Sigmoid colon (tissue), 7 donors: ENCODE measurements around the gene APOO. TPM values are rescaled to one million over a fixed set of nuclear protein-coding genes. Genes with fewer than 3 reads are reported as not detected.

Experiments
- DNase-seq: peaks from one replicate; pipeline ENCODE4 v3.0.0-alpha.2; 2019
- H3K27ac ChIP-seq, 4 donors: fragments of 200-600 bp; sonication (generic); one replicate each; pipeline ENCODE4 v1.5.1; 2016 to 2019; ENCODE audit warnings: mild to moderate bottlenecking in 1 of 4
- H3K27me3 ChIP-seq, 3 donors: fragments of 200-600 bp; sonication (generic); one replicate each; pipeline ENCODE4 v1.5.1; 2019; ENCODE audit warnings: mild to moderate bottlenecking in 1 of 3
- H3K36me3 ChIP-seq, 4 donors: fragments of 200-600 bp; sonication (generic); one replicate each; pipeline ENCODE4 v1.5.1; 2016 to 2019
- H3K4me1 ChIP-seq, 4 donors: fragments of 200-600 bp; sonication (generic); one replicate each; pipeline ENCODE4 v1.5.1; 2017 to 2019
- H3K4me3 ChIP-seq, 4 donors: fragments of 200-600 bp; sonication (generic); one replicate each; pipeline ENCODE4 v1.5.1; 2017 to 2019; ENCODE audit warnings: mild to moderate bottlenecking in 2 of 4, moderate library complexity in 1 of 4
- H3K9me3 ChIP-seq, 4 donors: fragments of 200-600 bp in 3 of 4; sonication (generic) in 3 of 4; one replicate each; pipeline versions ENCODE4 v1.5.1 to v1.6.1; 2013 to 2019
- CTCF ChIP-seq, 4 experiments: fragments of 450-650 bp in 3 of 4; fragments of 200-600 bp in 1 of 4; IDR thresholded peaks; one replicate each; pipeline ENCODE4 v1.5.1; 2016 to 2019; ENCODE audit warnings: antibody characterized with exemption in 4 of 4, mild to moderate bottlenecking in 3 of 4, moderate library complexity in 2 of 4
- EP300 ChIP-seq, 4 donors: sonication (generic); formaldehyde crosslinking; IDR thresholded peaks; one replicate each; pipeline ENCODE4 v1.6.1; 2017; ENCODE audit warnings: antibody characterized with exemption in 4 of 4
- POLR2A ChIP-seq, 2 donors: fragments of 450-650 bp; IDR thresholded peaks; one replicate each; pipeline ENCODE4 v1.6.1; 2016; ENCODE audit warnings: antibody characterized with exemption in 2 of 2, mild to moderate bottlenecking in 2 of 2, moderate library complexity in 2 of 2
- POLR2AphosphoS5 ChIP-seq, 4 donors: sonication (generic); formaldehyde crosslinking; IDR thresholded peaks; one replicate each; pipeline ENCODE4 v1.6.1; 2017; ENCODE audit warnings: antibody characterized with exemption in 4 of 4
- WGBS, 2 donors: extraction: QIAGEN DNeasy Blood & Tissue Kit; methylation state at CpG; one replicate each; pipeline ENCODE4 v1.1.7; 2013; 5-methylcytosine and 5-hydroxymethylcytosine counted together
- intact Hi-C: fragments of 100-400 bp; cut with DNase I; formaldehyde crosslinking; loops from one replicate; pipeline ENCODE4 v1.15.1; 2023
- polyA plus RNA-seq, 3 donors: library from polyadenylated mRNA; stranded (reverse); fragments of 200-250 nt; gene quantifications; one replicate each; pipeline ENCODE4 v1.2.3, GENCODE V29; 2013
- total RNA-seq, 4 donors: library from RNA; depleted of rRNA; stranded (reverse); fragments of >200 nt; gene quantifications; one replicate each; pipeline ENCODE4 v1.1.0, GENCODE V29; 2016
- donor health status: healthy with polysubstance abuse.
- donor health status: Bipolar disorder and iron deficiency.
- donor health status: healthy.

The APOO gene
- total and polyA plus RNA-seq, 7 donors = 6.1 to 27.0 (median 10.2) TPM

GRCh38 chrX:23789386-23790154, 118.2 kb downstream of the APOO start:
- no peaks in the 10 kb centered on the region for H3K27me3 ChIP-seq
- intact Hi-C loops = loop anchor here (10.0 kb wide), 1 partner anchor 265 kb away; the partner anchor contains the start of gene EIF2S3
- H3K4me3 ChIP-seq = no peak overlapping the region
- TF ChIP-seq CTCF (IDR thresholded peaks at IDR 0.05) = no peak
- no peak for TF ChIP-seq POLR2AphosphoS5 (IDR thresholded peaks at IDR 0.05)
- TF ChIP-seq EP300 (IDR thresholded peaks at IDR 0.05) = no peak
- TF ChIP-seq POLR2A (IDR thresholded peaks at IDR 0.05) = no peak
- peaks cover 0 to 12% (median 0%) of the 10 kb centered on the region in 4 donors for H3K36me3 ChIP-seq
- no peaks in the 10 kb centered on the region for H3K9me3 ChIP-seq
- 92 to 94% methylated on average over 8 of the region's 8 CpGs for WGBS, 2 donors
- H3K27ac ChIP-seq = no peak overlapping the region
- DNase-seq = no peak
- H3K4me1 ChIP-seq = peaks cover 0 to 8% (median 0%) of the 10 kb centered on the region in 4 donors

- Histone ChIP-seq H3K36me3 (peaks cover 0 to 12% (median 0%) of the 10 kb centered on the region in 4 donors), H3K4me1 (peaks cover 0 to 9% (median 0%) of the 10 kb centered on the region in 4 donors), H3K27ac (no peak overlapping the region), H3K4me3 (no peak overlapping the region), H3K27me3 (no peaks in the 10 kb centered on the region), H3K9me3 (no peaks in the 10 kb centered on the region)
- no peak for DNase-seq
- intact Hi-C loops = loop anchor here (10.0 kb wide), 1 partner anchor 266 kb away; the partner anchor contains the start of gene EIF2S3
- TF ChIP-seq POLR2AphosphoS5 (IDR thresholded peaks at IDR 0.05) = no peak
- no peak for TF ChIP-seq POLR2A (IDR thresholded peaks at IDR 0.05)
- TF ChIP-seq CTCF (IDR thresholded peaks at IDR 0.05) = no peak
- TF ChIP-seq EP300 (IDR thresholded peaks at IDR 0.05) = no peak
- WGBS, 2 donors = 70 to 84% methylated on average over 4 of the region's 4 CpGs
These were observed 118.8 kb downstream of the APOO start for GRCh38 chrX:23788946-23789345.

- DNase-seq = no peak
- H3K36me3 ChIP-seq = peaks cover 0 to 12% (median 0%) of the 10 kb centered on the region in 4 donors
- intact Hi-C loops = loop anchor here (10.0 kb wide), 1 partner anchor 266 kb away; the partner anchor contains the start of gene EIF2S3
- no peaks in the 10 kb centered on the region for H3K9me3 ChIP-seq
- TF ChIP-seq CTCF (IDR thresholded peaks at IDR 0.05) (no peak), POLR2A (IDR thresholded peaks at IDR 0.05) (no peak), EP300 (IDR thresholded peaks at IDR 0.05) (no peak), POLR2AphosphoS5 (IDR thresholded peaks at IDR 0.05) (no peak)
- peaks cover 0 to 9% (median 0%) of the 10 kb centered on the region in 4 donors for H3K4me1 ChIP-seq
- no peak overlapping the region for H3K4me3 ChIP-seq
- H3K27me3 ChIP-seq = no peaks in the 10 kb centered on the region
- H3K27ac ChIP-seq = peak overlapping the region in 1 of 4 donors; percentile 57
These were observed 119.2 kb downstream of the APOO start for GRCh38 chrX:23788521-23788920.

- no peak for TF ChIP-seq CTCF (IDR thresholded peaks at IDR 0.05)
- no peak for TF ChIP-seq POLR2AphosphoS5 (IDR thresholded peaks at IDR 0.05)
- no peak for TF ChIP-seq POLR2A (IDR thresholded peaks at IDR 0.05)
- TF ChIP-seq EP300 (IDR thresholded peaks at IDR 0.05) = no peak
- Histone ChIP-seq H3K4me1 (peaks cover 0 to 9% (median 0%) of the 10 kb centered on the region in 4 donors), H3K36me3 (peaks cover 0 to 12% (median 0%) of the 10 kb centered on the region in 4 donors), H3K27ac (peak overlapping the region in 1 of 4 donors; percentile 57), H3K27me3 (no peaks in the 10 kb centered on the region), H3K4me3 (no peak overlapping the region), H3K9me3 (no peaks in the 10 kb centered on the region)
- no peak for DNase-seq
- WGBS, 2 donors = 90 to 97% methylated on average over 2 of the region's 2 CpGs
- intact Hi-C loops = loop anchor here (10.0 kb wide), 1 partner anchor 267 kb away; the partner anchor contains the start of gene EIF2S3
These were observed 120.0 kb downstream of the APOO start for GRCh38 chrX:23787745-23788118.
